ENCODE measurements around the gene CFAP251. TPM values are rescaled to one million over a fixed set of nuclear protein-coding genes. Genes with fewer than 3 reads are reported as not detected.

Gene CFAP251
- polyA plus RNA-seq, 1 experiment = 1.3 TPM

DNA sequence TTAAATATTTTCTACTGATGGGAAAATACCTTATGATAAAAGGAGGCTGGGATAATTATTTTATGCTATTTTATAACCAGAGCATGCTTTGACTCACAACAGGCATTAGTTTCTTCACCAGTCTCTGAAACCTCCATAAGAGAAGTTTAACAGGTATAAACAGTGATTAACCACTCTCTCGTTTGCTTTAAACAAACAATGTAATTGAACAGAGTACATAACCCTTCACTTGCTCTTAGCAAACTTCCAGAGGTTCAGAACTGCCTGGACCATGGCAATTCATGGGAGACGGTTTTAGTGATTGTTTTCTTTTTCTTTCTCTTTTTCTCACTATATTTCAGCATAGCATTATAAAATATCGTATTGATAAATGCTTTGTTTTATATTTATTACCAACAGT is 35.3 kb downstream of the CFAP251 start:
- ChIA-PET CTCF (interaction anchor here (1.6 kb wide), 1 partner anchor 38 kb away, joined by 3 read pairs; no protein-coding TSS in a partner anchor), POLR2A (no interaction called here)
- Histone ChIP-seq H3K36me3 (ENCODE audit: control insufficient read depth, insufficient read depth, low read length) (no peaks in the 10 kb centered on the region), H3K27me3 (ENCODE audit: control insufficient read depth, insufficient read depth, low read length) (no peaks in the 10 kb centered on the region), H3K4me3 (ENCODE audit: low read depth, low read length) (no peak overlapping the region)
- TF ChIP-seq, protein P1, sequence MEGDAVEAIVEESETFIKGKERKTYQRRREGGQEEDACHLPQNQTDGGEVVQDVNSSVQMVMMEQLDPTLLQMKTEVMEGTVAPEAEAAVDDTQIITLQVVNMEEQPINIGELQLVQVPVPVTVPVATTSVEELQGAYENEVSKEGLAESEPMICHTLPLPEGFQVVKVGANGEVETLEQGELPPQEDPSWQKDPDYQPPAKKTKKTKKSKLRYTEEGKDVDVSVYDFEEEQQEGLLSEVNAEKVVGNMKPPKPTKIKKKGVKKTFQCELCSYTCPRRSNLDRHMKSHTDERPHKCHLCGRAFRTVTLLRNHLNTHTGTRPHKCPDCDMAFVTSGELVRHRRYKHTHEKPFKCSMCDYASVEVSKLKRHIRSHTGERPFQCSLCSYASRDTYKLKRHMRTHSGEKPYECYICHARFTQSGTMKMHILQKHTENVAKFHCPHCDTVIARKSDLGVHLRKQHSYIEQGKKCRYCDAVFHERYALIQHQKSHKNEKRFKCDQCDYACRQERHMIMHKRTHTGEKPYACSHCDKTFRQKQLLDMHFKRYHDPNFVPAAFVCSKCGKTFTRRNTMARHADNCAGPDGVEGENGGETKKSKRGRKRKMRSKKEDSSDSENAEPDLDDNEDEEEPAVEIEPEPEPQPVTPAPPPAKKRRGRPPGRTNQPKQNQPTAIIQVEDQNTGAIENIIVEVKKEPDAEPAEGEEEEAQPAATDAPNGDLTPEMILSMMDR (IDR thresholded peaks at IDR 0.05; ENCODE audit: insufficient read depth, low read depth, low read length) = no peak
- DNase-seq (ENCODE audit: low read depth) = no peak

DNA sequence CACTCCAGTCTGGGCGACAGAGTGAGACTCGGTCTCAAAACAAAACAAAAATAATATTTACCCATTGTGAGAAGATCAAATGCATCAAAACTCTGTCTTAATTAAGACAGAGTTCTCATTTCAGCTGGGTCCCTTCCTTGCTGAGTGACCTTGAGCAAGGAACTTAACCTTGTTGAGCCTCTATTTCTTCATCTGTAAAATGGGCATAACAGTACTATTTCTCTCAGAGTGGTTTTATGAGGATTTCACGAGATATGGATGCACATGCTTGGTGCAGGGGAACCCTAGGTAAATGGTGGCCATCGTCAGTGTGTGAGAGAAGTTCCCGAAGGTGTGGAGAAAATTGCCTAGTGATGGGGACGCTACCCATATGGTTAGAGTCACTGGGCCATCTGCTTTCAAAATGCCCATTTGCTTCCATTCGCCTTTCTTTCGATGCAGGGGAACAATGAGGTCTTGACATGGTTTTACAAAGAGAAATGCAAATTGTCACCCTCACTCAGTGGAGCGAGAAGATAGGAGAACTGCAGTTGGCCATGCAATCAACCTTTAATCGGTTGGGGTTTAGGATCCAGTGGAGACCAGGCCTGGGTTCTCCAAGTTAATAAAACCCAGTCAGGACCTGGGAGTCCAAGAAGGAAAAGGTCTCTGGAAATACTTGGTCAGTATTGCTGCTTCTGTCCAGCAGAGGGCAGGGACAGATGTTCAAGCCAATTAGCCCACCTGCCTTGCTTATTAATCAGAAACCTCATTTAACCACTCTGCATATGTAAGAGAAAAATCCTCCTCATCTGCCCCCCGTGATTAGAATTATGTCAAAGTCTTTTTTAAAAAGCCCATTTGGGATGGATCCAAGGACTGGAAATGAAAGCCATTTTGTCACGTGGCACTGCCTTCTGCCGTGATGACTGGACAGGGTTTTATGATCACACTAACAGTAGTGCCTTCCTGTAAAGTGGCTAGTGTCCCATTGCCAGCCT is 37.2 kb downstream of the CFAP251 start:
- no peak for DNase-seq (ENCODE audit: low read depth)
- TF ChIP-seq, protein P1 (IDR thresholded peaks at IDR 0.05; ENCODE audit: insufficient read depth, low read depth, low read length) = peak; percentile 72
- Histone ChIP-seq H3K27me3 (ENCODE audit: control insufficient read depth, insufficient read depth, low read length) (no peaks in the 10 kb centered on the region), H3K4me3 (ENCODE audit: low read depth, low read length) (no peak overlapping the region), H3K36me3 (ENCODE audit: control insufficient read depth, insufficient read depth, low read length) (no peaks in the 10 kb centered on the region)
- ChIA-PET POLR2A (no interaction called here), CTCF (interaction anchor here (1.0 to 1.6 kb wide), 2 partner anchors 37 to 91 kb away, joined by 3 read pairs; no protein-coding TSS in a partner anchor)

DNA sequence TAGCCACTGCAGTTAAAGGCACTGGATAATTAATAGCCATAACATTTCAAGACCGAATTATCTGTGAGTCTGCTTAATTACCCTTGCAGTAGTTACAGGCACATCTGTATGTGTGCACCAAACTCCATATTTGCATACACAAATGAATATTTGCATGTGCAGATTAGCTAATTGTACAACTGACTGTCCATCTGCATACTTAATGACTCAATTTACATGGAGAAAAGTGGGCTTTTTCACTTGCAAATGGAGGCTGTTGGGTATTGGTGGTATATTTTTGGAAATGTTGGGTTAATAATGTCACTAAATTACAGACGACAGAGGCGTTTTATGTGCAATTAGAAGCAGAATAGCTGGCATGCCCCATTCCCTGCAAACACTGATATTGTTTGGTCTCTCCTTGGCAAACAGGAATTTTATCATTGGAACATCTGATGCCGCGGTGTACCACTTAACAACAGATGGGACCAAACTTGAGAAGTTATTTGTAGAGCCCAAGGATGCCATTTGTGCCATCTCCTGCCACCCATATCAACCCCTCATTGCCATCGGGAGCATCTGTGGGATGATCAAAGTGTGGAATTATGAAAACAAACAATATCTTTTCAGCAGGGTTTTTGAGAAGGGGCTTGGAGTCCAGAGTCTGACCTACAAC is 39.6 kb downstream of the CFAP251 start:
- Histone ChIP-seq H3K4me3 (ENCODE audit: low read depth, low read length) (no peak overlapping the region), H3K36me3 (ENCODE audit: control insufficient read depth, insufficient read depth, low read length) (no peaks in the 10 kb centered on the region), H3K27me3 (ENCODE audit: control insufficient read depth, insufficient read depth, low read length) (no peaks in the 10 kb centered on the region; the same call in 1 of the 2 replicates)
- TF ChIP-seq, protein P1 (IDR thresholded peaks at IDR 0.05; ENCODE audit: insufficient read depth, low read depth, low read length) = no peak
- ChIA-PET CTCF (interaction anchor here (1.4 kb wide), 1 partner anchor 38 kb away, joined by 3 read pairs; no protein-coding TSS in a partner anchor), POLR2A (no interaction called here)
- DNase-seq (ENCODE audit: low read depth) = no peak

DNA sequence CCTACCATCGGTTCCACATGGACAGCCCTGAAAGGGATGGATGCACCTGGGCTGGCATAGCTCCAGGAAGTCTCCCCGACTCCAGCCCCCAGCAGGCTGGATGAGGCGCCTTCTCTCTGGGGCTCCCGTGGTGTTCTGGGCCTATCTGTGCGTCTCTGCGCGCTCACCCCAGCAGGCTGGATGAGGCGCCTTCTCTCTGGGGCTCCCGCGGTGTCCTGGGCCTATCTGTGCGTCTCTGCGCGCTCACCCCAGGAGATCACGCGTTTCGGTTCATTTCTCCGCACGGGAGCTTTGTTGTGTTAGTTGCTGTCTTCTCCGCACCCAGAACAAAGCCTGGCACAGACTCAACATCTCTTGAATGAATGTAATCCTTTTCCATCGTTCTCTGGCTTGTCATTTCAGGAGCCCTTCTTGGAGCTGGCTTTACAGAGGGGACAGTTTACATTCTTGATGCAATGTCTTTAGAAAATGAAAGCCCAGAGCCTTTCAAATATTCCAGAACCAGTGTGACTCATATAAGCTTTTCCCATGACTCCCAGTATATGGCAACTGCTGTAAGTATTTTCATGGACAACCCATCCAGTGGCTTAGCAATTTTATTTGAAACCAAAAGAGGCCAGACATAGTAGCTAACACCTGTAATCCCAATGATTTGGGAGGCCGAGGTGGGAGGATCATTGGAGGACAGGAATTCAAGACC is 40.3 kb downstream of the CFAP251 start:
- ChIA-PET POLR2A (no interaction called here), CTCF (interaction anchor here (0.9 to 1.4 kb wide), 3 partner anchors 39 to 165 kb away, joined by 3 read pairs; partner anchors contain the start of gene RHOF)
- H3K4me3 ChIP-seq (ENCODE audit: low read depth, low read length) = no peak overlapping the region
- no peak for DNase-seq (ENCODE audit: low read depth)
- H3K36me3 ChIP-seq (ENCODE audit: control insufficient read depth, insufficient read depth, low read length) = no peaks in the 10 kb centered on the region; the same call in 1 of the 2 replicates
- TF ChIP-seq, protein P1 (IDR thresholded peaks at IDR 0.05; ENCODE audit: insufficient read depth, low read depth, low read length) = no peak
- no peaks in the 10 kb centered on the region; the same call in 1 of the 2 replicates for H3K27me3 ChIP-seq (ENCODE audit: control insufficient read depth, insufficient read depth, low read length)

Data from BJ (cell line).